Suprapubic skin (tissue), 4 donors: ENCODE results near the gene TUBB3. TPM values are rescaled to one million over a fixed set of nuclear protein-coding genes. Genes with fewer than 3 reads are reported as not detected.

Source experiments
- DNase-seq, 2 donors: peaks; one replicate each; pipeline ENCODE4 v3.0.0-alpha.2; 2019; ENCODE audit warnings: low spot score in 2 of 2
- H3K27ac ChIP-seq: fragments of 200-600 bp; sonication (generic); one replicate; pipeline ENCODE4 v1.5.1; 2019
- H3K27me3 ChIP-seq: fragments of 200-600 bp; sonication (generic); one replicate; pipeline ENCODE4 v1.5.1; 2019
- H3K36me3 ChIP-seq: fragments of 200-600 bp; sonication (generic); one replicate; pipeline ENCODE4 v1.5.1; 2019
- H3K4me1 ChIP-seq: fragments of 200-600 bp; sonication (generic); one replicate; pipeline ENCODE4 v1.5.1; 2019
- H3K4me3 ChIP-seq: fragments of 200-600 bp; sonication (generic); one replicate; pipeline ENCODE4 v1.5.1; 2019; ENCODE audit warnings: mild to moderate bottlenecking
- H3K9me3 ChIP-seq: fragments of 200-600 bp; sonication (generic); one replicate; pipeline ENCODE4 v1.5.1; 2019
- EP300 ChIP-seq: sonication (generic); formaldehyde crosslinking; IDR thresholded peaks from one replicate; pipeline ENCODE4 v1.6.1; 2017; ENCODE audit warnings: antibody characterized with exemption
- POLR2A ChIP-seq, 2 donors: fragments of 450-650 bp; IDR thresholded peaks; one replicate each; pipeline ENCODE4 v1.6.1; 2017; ENCODE audit warnings: antibody characterized with exemption in 2 of 2, mild to moderate bottlenecking in 2 of 2, moderate library complexity in 2 of 2
- POLR2AphosphoS5 ChIP-seq, 3 donors: sonication (generic); formaldehyde crosslinking; IDR thresholded peaks; one replicate each; pipeline ENCODE4 v1.6.1; 2017; ENCODE audit warnings: antibody characterized with exemption in 3 of 3
- WGBS: methylation state at CpG from one replicate; pipeline ENCODE4 v1.1.5; 2018; 5-methylcytosine and 5-hydroxymethylcytosine counted together
- total RNA-seq, 4 donors: library from RNA; depleted of rRNA; stranded (reverse); fragments of >200 nt; gene quantifications; one replicate each; pipeline ENCODE4 v1.1.0, GENCODE V29; 2016
- TF ChIP-seq, protein P1 (sequence below), 2 donors: fragments of 200-600 bp in 1 of 2; fragments of 450-650 bp in 1 of 2; sonication (generic) in 1 of 2; IDR thresholded peaks; one replicate each; pipeline ENCODE4 v1.5.1; 2016 to 2019; ENCODE audit warnings: antibody characterized with exemption in 2 of 2, mild to moderate bottlenecking in 1 of 2, moderate library complexity in 1 of 2

TUBB3 gene
- total RNA-seq, 4 donors from 2014 or later: 1.2 to 9.2 (median 4.6) TPM

DNA sequence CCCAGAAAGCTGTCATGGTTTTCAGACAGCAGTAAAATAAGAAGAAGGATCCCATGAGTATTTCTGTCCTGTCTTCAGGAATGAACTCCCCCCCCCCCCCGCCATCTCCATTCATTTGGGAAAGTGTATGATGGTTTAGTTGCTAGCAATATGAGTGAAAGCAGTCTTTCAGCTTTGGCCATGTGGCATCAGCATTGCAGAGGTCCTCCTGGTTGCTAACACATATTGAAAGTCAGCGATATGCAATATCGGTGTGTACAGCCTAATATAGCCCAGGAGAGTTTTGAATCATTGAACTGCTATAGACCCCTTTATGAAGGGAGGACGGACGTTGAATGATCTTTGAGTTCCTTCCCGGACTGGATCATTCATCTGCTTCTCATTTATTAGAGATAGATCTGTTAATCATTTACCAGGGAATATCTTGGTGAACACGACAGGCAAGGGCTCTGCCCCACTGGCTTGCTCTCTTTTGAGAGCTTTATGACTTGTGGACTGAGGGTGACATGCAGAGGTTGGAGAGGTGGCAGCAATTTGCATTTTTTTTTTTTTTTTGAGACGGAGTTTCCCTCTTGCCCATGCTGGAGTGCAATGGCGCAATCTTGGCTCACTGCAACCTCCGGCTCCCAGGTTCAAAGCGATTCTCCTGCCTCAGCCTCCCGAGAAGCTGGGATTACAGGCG, 50.7 kb downstream of the TUBB3 start:
- Histone ChIP-seq H3K27me3 (no peaks in the 10 kb centered on the region), H3K27ac (no peak overlapping the region), H3K9me3 (no peaks in the 10 kb centered on the region), H3K4me1 (peaks cover 34% of the 10 kb centered on the region), H3K36me3 (peaks cover 13% of the 10 kb centered on the region), H3K4me3 (peak overlapping the region; percentile 98)
- no peak for DNase-seq
- TF ChIP-seq POLR2AphosphoS5 (IDR thresholded peaks at IDR 0.05) (no peak), POLR2A (IDR thresholded peaks at IDR 0.05) (no peak), EP300 (no peak)
- TF ChIP-seq, protein P1, sequence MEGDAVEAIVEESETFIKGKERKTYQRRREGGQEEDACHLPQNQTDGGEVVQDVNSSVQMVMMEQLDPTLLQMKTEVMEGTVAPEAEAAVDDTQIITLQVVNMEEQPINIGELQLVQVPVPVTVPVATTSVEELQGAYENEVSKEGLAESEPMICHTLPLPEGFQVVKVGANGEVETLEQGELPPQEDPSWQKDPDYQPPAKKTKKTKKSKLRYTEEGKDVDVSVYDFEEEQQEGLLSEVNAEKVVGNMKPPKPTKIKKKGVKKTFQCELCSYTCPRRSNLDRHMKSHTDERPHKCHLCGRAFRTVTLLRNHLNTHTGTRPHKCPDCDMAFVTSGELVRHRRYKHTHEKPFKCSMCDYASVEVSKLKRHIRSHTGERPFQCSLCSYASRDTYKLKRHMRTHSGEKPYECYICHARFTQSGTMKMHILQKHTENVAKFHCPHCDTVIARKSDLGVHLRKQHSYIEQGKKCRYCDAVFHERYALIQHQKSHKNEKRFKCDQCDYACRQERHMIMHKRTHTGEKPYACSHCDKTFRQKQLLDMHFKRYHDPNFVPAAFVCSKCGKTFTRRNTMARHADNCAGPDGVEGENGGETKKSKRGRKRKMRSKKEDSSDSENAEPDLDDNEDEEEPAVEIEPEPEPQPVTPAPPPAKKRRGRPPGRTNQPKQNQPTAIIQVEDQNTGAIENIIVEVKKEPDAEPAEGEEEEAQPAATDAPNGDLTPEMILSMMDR (IDR thresholded peaks at IDR 0.05): no peak
- 86% methylated on average over 13 of the region's 13 CpGs for WGBS

DNA sequence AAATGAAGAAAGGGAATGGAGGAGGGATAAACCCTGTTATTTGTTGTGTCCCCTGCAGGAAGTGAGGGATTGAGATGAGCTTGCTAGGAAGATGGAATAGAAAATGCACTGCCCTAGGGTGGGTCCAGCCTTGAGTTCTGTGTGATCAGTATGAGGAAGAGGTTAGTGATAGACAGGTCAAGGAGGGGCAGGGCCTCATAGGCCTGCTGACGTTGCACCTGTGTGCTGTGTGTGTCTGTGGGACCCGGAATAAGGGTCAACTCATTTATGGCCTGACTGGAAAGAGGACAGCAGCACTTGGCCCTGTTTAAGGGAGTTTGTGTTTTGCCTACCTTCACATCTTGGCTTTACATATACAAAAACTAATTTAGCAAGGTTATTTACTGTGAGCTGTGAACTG, 51.7 kb downstream of the TUBB3 start:
- Histone ChIP-seq H3K4me1 (peaks cover 34% of the 10 kb centered on the region), H3K36me3 (peaks cover 17% of the 10 kb centered on the region), H3K4me3 (no peak overlapping the region), H3K27ac (no peak overlapping the region), H3K9me3 (no peaks in the 10 kb centered on the region), H3K27me3 (no peaks in the 10 kb centered on the region)
- WGBS: 93% methylated on average over 2 of the region's 2 CpGs
- no peak for DNase-seq
- TF ChIP-seq POLR2AphosphoS5 (IDR thresholded peaks at IDR 0.05) (no peak), POLR2A (IDR thresholded peaks at IDR 0.05) (no peak), EP300 (no peak)
- TF ChIP-seq, protein P1 (IDR thresholded peaks at IDR 0.05): no peak

DNA sequence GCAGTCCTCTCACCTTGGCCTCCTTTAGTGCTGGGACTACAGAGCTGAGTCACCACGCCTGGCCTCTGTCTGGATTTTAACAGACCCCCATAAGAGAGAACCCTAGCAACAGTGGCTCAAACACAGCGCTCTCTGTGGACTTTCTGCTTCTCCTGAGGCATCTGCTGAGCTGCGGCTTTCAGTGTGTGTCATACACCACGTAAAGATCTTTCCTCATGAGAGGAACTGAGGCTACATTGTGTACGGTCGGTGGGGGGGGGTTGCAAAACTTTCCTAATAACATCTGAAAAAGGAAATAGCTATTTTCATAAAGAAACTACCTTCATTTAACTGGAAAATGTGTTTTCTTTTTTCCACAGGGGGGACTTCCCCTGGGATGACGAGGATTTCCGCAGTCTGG, 58.3 kb downstream of the TUBB3 start:
- no peaks in the 10 kb centered on the region for H3K27me3 ChIP-seq
- no peak overlapping the region for H3K4me3 ChIP-seq
- DNase-seq: no peak
- peaks cover 77% of the 10 kb centered on the region for H3K36me3 ChIP-seq
- WGBS: 95% methylated on average over 8 of the region's 8 CpGs
- no peak for TF ChIP-seq EP300
- no peak for TF ChIP-seq POLR2A (IDR thresholded peaks at IDR 0.05)
- TF ChIP-seq, protein P1 (IDR thresholded peaks at IDR 0.05): no peak
- no peak for TF ChIP-seq POLR2AphosphoS5 (IDR thresholded peaks at IDR 0.05)
- H3K27ac ChIP-seq: no peak overlapping the region
- no peaks in the 10 kb centered on the region for H3K4me1 ChIP-seq
- no peaks in the 10 kb centered on the region for H3K9me3 ChIP-seq

DNA sequence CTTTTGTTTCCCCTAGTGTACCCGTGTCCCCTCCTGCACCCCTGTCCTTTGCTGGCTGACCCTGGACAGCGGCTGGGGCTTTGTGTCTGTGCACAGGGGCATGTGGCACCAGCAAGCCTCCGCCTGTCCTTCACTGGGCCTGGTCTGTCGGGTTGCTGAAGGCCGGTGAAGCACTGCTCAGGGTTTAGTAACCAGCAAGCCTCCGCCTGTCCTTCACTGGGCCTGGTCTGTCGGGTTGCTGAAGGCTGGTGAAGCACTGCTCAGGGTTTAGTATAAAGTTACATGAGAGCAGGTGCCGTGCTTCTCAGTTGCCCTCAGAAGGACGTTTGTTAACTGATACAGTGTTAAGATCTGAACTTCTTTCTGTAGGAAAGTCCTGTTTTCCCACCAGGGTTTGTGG, 59.2 kb downstream of the TUBB3 start:
- no peak for TF ChIP-seq POLR2AphosphoS5 (IDR thresholded peaks at IDR 0.05)
- TF ChIP-seq POLR2A (IDR thresholded peaks at IDR 0.05): no peak
- TF ChIP-seq EP300: no peak
- TF ChIP-seq, protein P1 (IDR thresholded peaks at IDR 0.05): no peak
- 95% methylated on average over 7 of the region's 9 CpGs for WGBS

DNA sequence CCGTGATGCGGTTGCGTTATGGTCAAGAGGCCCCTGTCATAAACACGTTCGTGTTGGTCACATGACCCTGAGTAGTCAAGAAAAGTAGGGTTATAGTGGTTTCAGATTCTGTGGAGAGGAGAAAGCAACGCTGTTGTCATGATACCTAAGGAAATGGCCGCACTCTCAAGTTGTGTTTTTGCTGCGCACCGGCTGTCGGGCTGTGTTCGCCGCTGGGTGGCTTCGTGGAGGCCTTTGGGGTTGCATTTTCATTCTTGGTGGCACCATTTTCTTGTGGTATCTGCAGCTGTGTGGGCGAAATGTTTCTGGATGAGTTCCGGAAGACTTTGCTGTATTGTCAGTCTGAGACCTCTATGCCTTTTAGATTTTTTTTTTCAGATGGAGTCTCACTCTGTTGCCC, 60.4 kb downstream of the TUBB3 start:
- TF ChIP-seq EP300: no peak
- TF ChIP-seq, protein P1 (IDR thresholded peaks at IDR 0.05): no peak
- TF ChIP-seq POLR2A (IDR thresholded peaks at IDR 0.05): no peak
- TF ChIP-seq POLR2AphosphoS5 (IDR thresholded peaks at IDR 0.05): no peak

More for the DNA sequence above, 59.2 kb downstream of the TUBB3 start:
- Histone ChIP-seq H3K36me3 (peaks cover 86% of the 10 kb centered on the region), H3K27ac (no peak overlapping the region), H3K27me3 (no peaks in the 10 kb centered on the region), H3K4me3 (no peak overlapping the region), H3K4me1 (no peaks in the 10 kb centered on the region), H3K9me3 (no peaks in the 10 kb centered on the region)
- DNase-seq: no peak

More for the DNA sequence above, 60.4 kb downstream of the TUBB3 start:
- no peaks in the 10 kb centered on the region for H3K27me3 ChIP-seq
- no peaks in the 10 kb centered on the region for H3K9me3 ChIP-seq
- DNase-seq: no peak
- no peak overlapping the region for H3K27ac ChIP-seq
- WGBS: 89% methylated on average over 15 of the region's 15 CpGs
- H3K4me3 ChIP-seq: no peak overlapping the region
- peaks cover 80% of the 10 kb centered on the region for H3K36me3 ChIP-seq
- H3K4me1 ChIP-seq: no peaks in the 10 kb centered on the region
